GM23338 (cell line): ENCODE measurements around the gene ARHGAP30.

Experiments used
- EZH2 ChIP-seq: fragments of 200-600 bp; sonication (generic); IDR thresholded peaks from one replicate; pipeline ENCODE4 v1.8.0; 2017; ENCODE audit warnings: antibody characterized with exemption, mild to moderate bottlenecking, low read depth; ENCODE audit not compliant: unreplicated experiment
- NANOG ChIP-seq: IDR thresholded peaks from 2 replicates; pipeline ENCODE4 v1.6.1; 2016; ENCODE audit warnings: antibody characterized with exemption, borderline replicate concordance
- POLR2AphosphoS5 ChIP-seq: IDR thresholded peaks from 2 replicates; pipeline ENCODE4 v1.6.1; 2016; ENCODE audit warnings: antibody characterized with exemption, low read depth
- TF ChIP-seq, protein P1 (sequence below), 2 experiments: fragments of 200-600 bp in 1 of 2; sonication (generic) in 1 of 2; conservative IDR thresholded peaks; 2 replicates each; pipeline versions ENCODE4 v1.5.1 to v1.6.1; 2016 to 2017; ENCODE audit warnings: antibody characterized with exemption in 2 of 2, low read depth in 2 of 2, mild to moderate bottlenecking in 2 of 2, moderate library complexity in 1 of 2

DNA sequence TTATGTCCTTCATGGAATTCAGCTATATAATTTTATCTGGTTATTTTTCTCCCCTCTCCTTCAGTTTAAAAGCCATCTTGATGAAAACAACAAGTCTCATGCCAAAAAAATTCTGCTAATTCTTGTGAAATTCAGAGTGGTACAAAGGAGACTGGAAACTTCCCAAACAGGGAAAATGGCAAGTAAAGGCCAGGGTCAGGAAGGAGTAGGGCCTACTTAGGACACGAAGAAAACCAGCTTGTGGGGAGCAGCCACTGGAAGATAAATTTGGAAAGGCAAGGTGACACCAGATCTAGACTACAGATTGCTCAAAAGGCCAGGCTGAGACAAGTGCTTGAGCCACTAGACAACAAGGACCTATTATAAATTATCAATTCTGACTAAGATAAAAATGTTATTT, 37.3 kb downstream of the ARHGAP30 start:
- TF ChIP-seq, protein P1, sequence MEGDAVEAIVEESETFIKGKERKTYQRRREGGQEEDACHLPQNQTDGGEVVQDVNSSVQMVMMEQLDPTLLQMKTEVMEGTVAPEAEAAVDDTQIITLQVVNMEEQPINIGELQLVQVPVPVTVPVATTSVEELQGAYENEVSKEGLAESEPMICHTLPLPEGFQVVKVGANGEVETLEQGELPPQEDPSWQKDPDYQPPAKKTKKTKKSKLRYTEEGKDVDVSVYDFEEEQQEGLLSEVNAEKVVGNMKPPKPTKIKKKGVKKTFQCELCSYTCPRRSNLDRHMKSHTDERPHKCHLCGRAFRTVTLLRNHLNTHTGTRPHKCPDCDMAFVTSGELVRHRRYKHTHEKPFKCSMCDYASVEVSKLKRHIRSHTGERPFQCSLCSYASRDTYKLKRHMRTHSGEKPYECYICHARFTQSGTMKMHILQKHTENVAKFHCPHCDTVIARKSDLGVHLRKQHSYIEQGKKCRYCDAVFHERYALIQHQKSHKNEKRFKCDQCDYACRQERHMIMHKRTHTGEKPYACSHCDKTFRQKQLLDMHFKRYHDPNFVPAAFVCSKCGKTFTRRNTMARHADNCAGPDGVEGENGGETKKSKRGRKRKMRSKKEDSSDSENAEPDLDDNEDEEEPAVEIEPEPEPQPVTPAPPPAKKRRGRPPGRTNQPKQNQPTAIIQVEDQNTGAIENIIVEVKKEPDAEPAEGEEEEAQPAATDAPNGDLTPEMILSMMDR (conservative IDR thresholded peaks at IDR 0.05; ENCODE audit: low read depth in 2 of 2) = no peak
- TF ChIP-seq POLR2AphosphoS5 = no peak
- TF ChIP-seq EZH2 = no peak
- TF ChIP-seq NANOG = no peak
